Gastroesophageal sphincter (tissue), 4 donors: Measurements from ENCODE around the gene MYLK3. TPM values are rescaled to one million over a fixed set of nuclear protein-coding genes. Genes with fewer than 3 reads are reported as not detected.
"Not testable (repeated sequence)": the region's sequence is repeated elsewhere in the genome, so short reads cannot be mapped to it uniquely, and the experiment has no call there.

Experiments
- ATAC-seq: fragments of 150-250 bp; one replicate; pipeline ENCODE4 v1.9.1; 2016; ENCODE audit warnings: mild to moderate bottlenecking, moderate library complexity
- H3K27ac ChIP-seq, 4 donors: fragments of 200-600 bp; sonication (generic) in 3 of 4; 1 replicate in 3 of 4; 2 replicates in 1 of 4; pipeline ENCODE4 v1.5.1; 2016 to 2019
- H3K27me3 ChIP-seq: fragments of 200-600 bp; sonication (generic); one replicate; pipeline ENCODE4 v1.5.1; 2019
- H3K36me3 ChIP-seq, 2 donors: fragments of 200-600 bp; sonication (generic); one replicate each; pipeline ENCODE4 v1.5.1; 2019; ENCODE audit warnings: control low read depth in 1 of 2
- H3K4me1 ChIP-seq, 3 donors: fragments of 200-600 bp; sonication (generic); 1 replicate in 2 of 3; 2 replicates in 1 of 3; pipeline ENCODE4 v1.5.1; 2016 to 2019; ENCODE audit warnings: control low read depth in 2 of 3
- H3K4me3 ChIP-seq, 2 donors: fragments of 200-600 bp; sonication (generic); one replicate each; pipeline ENCODE4 v1.5.1; 2019; ENCODE audit warnings: mild to moderate bottlenecking in 1 of 2, moderate library complexity in 1 of 2
- H3K9me3 ChIP-seq, 3 donors: fragments of 200-600 bp; sonication (generic); one replicate each; pipeline ENCODE4 v1.5.1; 2017 to 2019; ENCODE audit warnings: control low read depth in 2 of 3
- CTCF ChIP-seq, 4 experiments: fragments of 200-600 bp in 2 of 4; fragments of 450-650 bp in 2 of 4; sonication (generic) in 1 of 4; IDR thresholded peaks; one replicate each; pipeline ENCODE4 v1.5.1; 2017 to 2019; ENCODE audit warnings: antibody characterized with exemption in 4 of 4, mild to moderate bottlenecking in 2 of 4, moderate library complexity in 2 of 4
- EP300 ChIP-seq: sonication (generic); formaldehyde crosslinking; IDR thresholded peaks from one replicate; pipeline ENCODE4 v1.6.1; 2017; ENCODE audit warnings: antibody characterized with exemption, mild to moderate bottlenecking
- POLR2A ChIP-seq, 2 donors: fragments of 450-650 bp; IDR thresholded peaks; one replicate each; pipeline ENCODE4 v1.6.1; 2017; ENCODE audit warnings: antibody characterized with exemption in 2 of 2, mild to moderate bottlenecking in 2 of 2, moderate library complexity in 1 of 2
- POLR2AphosphoS5 ChIP-seq: sonication (generic); formaldehyde crosslinking; IDR thresholded peaks from one replicate; pipeline ENCODE4 v1.6.1; 2017; ENCODE audit warnings: antibody characterized with exemption
- WGBS, 2 donors: methylation state at CpG; one replicate each; pipeline ENCODE4 v1.1.5; 2018; ENCODE audit warnings: low coverage in 1 of 2; 5-methylcytosine and 5-hydroxymethylcytosine counted together
- total RNA-seq, 4 donors: library from RNA; depleted of rRNA; stranded (reverse); fragments of >200 nt; gene quantifications; one replicate each; pipeline ENCODE4 v1.1.0, GENCODE V29; 2016

Gene MYLK3
- total RNA-seq, 4 donors from 2014 or later: 0.31 to 2.2 (median 0.54) TPM

DNA sequence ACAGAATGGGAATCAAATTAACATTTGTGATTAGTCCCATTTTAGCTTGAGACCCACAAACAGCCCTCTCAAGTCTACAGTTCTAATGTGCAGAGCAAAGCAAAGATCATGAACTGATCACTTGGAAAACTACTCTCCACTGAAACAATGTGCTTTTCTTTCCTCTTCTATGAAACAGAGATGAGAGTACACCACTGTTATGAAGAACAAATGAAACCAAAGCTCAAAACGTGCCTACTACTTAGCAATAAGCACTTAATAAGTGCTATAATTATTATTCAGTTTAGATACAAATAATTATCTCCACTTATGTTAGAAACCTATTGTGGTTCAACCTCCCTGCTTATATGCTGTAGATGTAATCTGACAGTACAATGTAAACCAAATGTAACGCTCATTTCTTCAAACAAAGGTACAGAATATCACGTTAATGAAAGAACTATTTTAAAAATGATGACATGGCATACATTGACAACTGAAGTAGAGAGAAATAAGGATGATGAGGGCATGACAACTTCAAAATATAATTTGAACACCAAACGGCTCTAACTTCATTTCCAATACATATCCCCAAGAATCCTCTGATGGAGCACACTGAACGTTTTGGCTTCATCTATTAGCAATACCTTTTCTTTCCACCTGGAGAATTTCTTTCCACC lies 61.2 kb downstream of the MYLK3 start:
- 47 to 53% methylated on average over 5 of the region's 5 CpGs for WGBS, 2 donors
- no peaks in the 10 kb centered on the region for H3K36me3 ChIP-seq
- H3K4me1 ChIP-seq: peaks cover 0 to 65% (median 21%) of the 10 kb centered on the region in 3 donors
- no peak overlapping the region for H3K27ac ChIP-seq
- H3K27me3 ChIP-seq: no peaks in the 10 kb centered on the region
- peak overlapping the region in 1 of 2 donors; percentile 80 for H3K4me3 ChIP-seq
- H3K9me3 ChIP-seq: no peaks in the 10 kb centered on the region
- TF ChIP-seq POLR2AphosphoS5 (no peak), POLR2A (IDR thresholded peaks at IDR 0.05) (no peak), CTCF (IDR thresholded peaks at IDR 0.05) (no peak), EP300 (no peak)
- ATAC-seq: no peak

GRCh38 chr16:46681867-46682266 lies 66.3 kb downstream of the MYLK3 start:
- not testable (repeated sequence) for ATAC-seq, H3K4me3 ChIP-seq, H3K27ac ChIP-seq, H3K9me3 ChIP-seq, H3K27me3 ChIP-seq
- peaks cover 0 to 35% (median 0%) of the 10 kb centered on the region in 3 donors for H3K4me1 ChIP-seq
- H3K36me3 ChIP-seq: peaks cover 2 to 46% of the 10 kb centered on the region in 2 donors
- WGBS, 2 donors: 71 to 85% methylated on average over 2 of the region's 2 CpGs

- not testable (repeated sequence) for H3K4me1 ChIP-seq, H3K4me3 ChIP-seq, H3K9me3 ChIP-seq, H3K27me3 ChIP-seq, H3K27ac ChIP-seq, ATAC-seq
- 80 to 88% methylated on average over 1 of the region's 1 CpG for WGBS, 2 donors
- H3K36me3 ChIP-seq: peaks cover 9 to 85% of the 10 kb centered on the region in 2 donors
These were observed 70.2 kb downstream of the MYLK3 start for GRCh38 chr16:46677943-46678342.

GRCh38 chr16:46673320-46674013 lies 74.7 kb downstream of the MYLK3 start:
- no peaks in the 10 kb centered on the region for H3K9me3 ChIP-seq
- peak; percentile 51 to 68 (median 54) for TF ChIP-seq CTCF (IDR thresholded peaks at IDR 0.05)
- TF ChIP-seq POLR2AphosphoS5: no peak
- no peak for TF ChIP-seq POLR2A (IDR thresholded peaks at IDR 0.05)
- TF ChIP-seq EP300: no peak
- no peak overlapping the region for H3K4me3 ChIP-seq
- peak; percentile 53 for ATAC-seq
- no peaks in the 10 kb centered on the region for H3K4me1 ChIP-seq
- H3K27ac ChIP-seq: no peak overlapping the region
- 52 to 63% methylated on average over 5 to 6 of the region's 6 CpGs for WGBS, 2 donors
- no peaks in the 10 kb centered on the region for H3K27me3 ChIP-seq
- peaks cover 13 to 100% of the 10 kb centered on the region in 2 donors for H3K36me3 ChIP-seq

GRCh38 chr16:46662123-46662522 lies 86.0 kb downstream of the MYLK3 start:
- Histone ChIP-seq H3K36me3 (peaks cover 6 to 99% of the 10 kb centered on the region in 2 donors), H3K4me3 (no peak overlapping the region), H3K9me3 (no peaks in the 10 kb centered on the region), H3K4me1 (no peaks in the 10 kb centered on the region), H3K27me3 (no peaks in the 10 kb centered on the region), H3K27ac (no peak overlapping the region)
- no peak for ATAC-seq
- 50% methylated on average over 2 of the region's 4 CpGs; no CpG with 5 or more reads in 1 of the 2 donors for WGBS, 2 donors
- TF ChIP-seq POLR2A (IDR thresholded peaks at IDR 0.05) (no peak), CTCF (IDR thresholded peaks at IDR 0.05) (no peak), POLR2AphosphoS5 (no peak), EP300 (no peak)

DNA sequence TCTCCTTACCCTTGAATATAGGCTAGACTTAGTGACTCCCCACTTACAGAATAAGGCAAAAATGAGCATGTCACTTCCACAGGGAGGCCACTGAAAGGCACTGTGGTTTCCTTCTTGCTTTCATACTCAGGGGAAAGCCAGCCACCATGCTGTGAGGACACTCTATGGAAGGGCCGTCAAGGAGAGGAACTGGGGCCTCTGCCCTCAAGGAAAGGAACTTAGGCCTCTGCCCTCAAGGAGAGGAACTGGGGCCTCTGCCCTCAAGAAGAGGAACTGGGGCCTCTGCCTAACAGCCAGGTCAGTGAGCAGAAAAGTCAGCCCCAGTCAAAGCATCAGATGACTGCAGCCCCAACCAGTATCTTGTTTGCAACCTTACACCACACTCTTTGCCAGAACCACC lies 89.2 kb downstream of the MYLK3 start:
- 71 to 83% methylated on average over 1 of the region's 1 CpG for WGBS, 2 donors
- no peak overlapping the region for H3K4me3 ChIP-seq
- TF ChIP-seq CTCF (IDR thresholded peaks at IDR 0.05) (no peak), POLR2A (IDR thresholded peaks at IDR 0.05) (no peak), EP300 (no peak), POLR2AphosphoS5 (no peak)
- no peaks in the 10 kb centered on the region for H3K9me3 ChIP-seq
- peak; percentile 46 for ATAC-seq
- H3K36me3 ChIP-seq: peaks cover 6 to 74% of the 10 kb centered on the region in 2 donors
- H3K27me3 ChIP-seq: no peaks in the 10 kb centered on the region
- no peak overlapping the region for H3K27ac ChIP-seq
- no peaks in the 10 kb centered on the region for H3K4me1 ChIP-seq
